Endothelial cell of umbilical vein (primary cell): ENCODE results near the gene DCPS. TPM values are rescaled to one million over a fixed set of nuclear protein-coding genes. Genes with fewer than 3 reads are reported as not detected.
"Not testable (repeated sequence)": the region's sequence is repeated elsewhere in the genome, so short reads cannot be mapped to it uniquely, and the experiment has no call there.

Source experiments
- BruUV-seq: library from RNA; stranded (reverse); fragments of 400-500 nt; replicated peaks from 2 replicates; lab custom pipeline; 2021; lab: Mats Ljungman, UMichigan
- CTCF ChIA-PET: fragments of 300-600, 350-600 bp; sonication (Branson Sonifier 250); formaldehyde crosslinking; loops from one replicate; lab custom pipeline; 2021; ENCODE audit warnings: antibody characterized with exemption, inconsistent platforms; lab: Charles Lee
- POLR2A ChIA-PET: fragments of 300-600, 350-600 bp; sonication (Branson Sonifier 250); formaldehyde crosslinking; loops from one replicate; lab custom pipeline; 2021; ENCODE audit warnings: antibody characterized with exemption, inconsistent platforms; lab: Charles Lee
- DNase-seq: peaks from one replicate; pipeline ENCODE4 v3.0.0-alpha.2; 2011; ENCODE audit warnings: low read depth, low spot score
- FAIRE-seq: peaks from 2 replicates; lab custom pipeline; 2011; peaks lifted over from hg19 to GRCh38; lab: Jason Lieb, UNC
- H2AFZ ChIP-seq: 2 replicates; pipeline ENCODE4 v1.6.0; 2012; ENCODE audit warnings: low read depth, low read length, control low read depth, inconsistent platforms
- H3K27ac ChIP-seq: 2 replicates; pipeline ENCODE4 v1.5.1; 2011; ENCODE audit warnings: low read depth, mild to moderate bottlenecking, control low read depth, low read length, moderate library complexity; ENCODE audit not compliant: insufficient read depth
- H3K27me3 ChIP-seq, 2 experiments: 2 replicates each; pipeline versions ENCODE4 v1.6.0 to v1.6.1; 2011; ENCODE audit warnings: low read length in 2 of 2, mixed read lengths in 1 of 2; ENCODE audit not compliant: control insufficient read depth in 2 of 2, insufficient read depth in 2 of 2
- H3K36me3 ChIP-seq, 2 experiments: 2 replicates in 1 of 2; 3 replicates in 1 of 2; pipeline ENCODE4 v1.5.1; 2011; ENCODE audit warnings: low read length in 2 of 2, mild to moderate bottlenecking in 1 of 2, moderate library complexity in 1 of 2; ENCODE audit not compliant: control insufficient read depth in 2 of 2, insufficient read depth in 2 of 2; ENCODE audit errors: extremely low read depth in 1 of 2
- H3K4me1 ChIP-seq: 3 replicates; pipeline ENCODE4 v1.5.1; 2011; ENCODE audit warnings: mild to moderate bottlenecking, low read length; ENCODE audit not compliant: control insufficient read depth, insufficient read depth; ENCODE audit errors: extremely low read depth
- H3K4me2 ChIP-seq: 2 replicates; pipeline ENCODE4 v1.6.1; 2011; ENCODE audit warnings: low read length, control low read depth, mixed read lengths; ENCODE audit not compliant: insufficient read depth
- H3K4me3 ChIP-seq, 3 experiments: fragments of 200-600 bp in 1 of 3; sonication (generic), shearing (Covaris generic) in 1 of 3; replicated peaks in 1 of 3; 2 replicates each; pipeline ENCODE4 v1.5.1; 2011 to 2016; ENCODE audit warnings: control low read depth in 3 of 3, low read length in 3 of 3, mild to moderate bottlenecking in 2 of 3, inconsistent platforms in 1 of 3, low read depth in 1 of 3, moderate library complexity in 1 of 3; ENCODE audit not compliant: insufficient read depth in 1 of 3
- H3K79me2 ChIP-seq: 2 replicates; pipeline ENCODE4 v1.6.0; 2012; ENCODE audit warnings: low read length, inconsistent platforms; ENCODE audit not compliant: control insufficient read depth, insufficient read depth
- H3K9ac ChIP-seq: replicated peaks from 2 replicates; pipeline ENCODE3; 2011; ENCODE audit warnings: low read length, control low read depth; ENCODE audit not compliant: insufficient read depth; ENCODE audit errors: extremely low read depth
- H3K9me1 ChIP-seq: replicated peaks from 3 replicates; pipeline ENCODE4 v1.6.0; 2011; ENCODE audit warnings: mild to moderate bottlenecking, low read length; ENCODE audit not compliant: control insufficient read depth, insufficient read depth; ENCODE audit errors: extremely low read depth
- H3K9me3 ChIP-seq: replicated peaks from 2 replicates; pipeline ENCODE4 v1.5.1; 2012; ENCODE audit warnings: low read length, inconsistent platforms; ENCODE audit not compliant: control insufficient read depth, insufficient read depth
- H4K20me1 ChIP-seq: replicated peaks from 2 replicates; pipeline ENCODE3; 2011; ENCODE audit warnings: mild to moderate bottlenecking, low read length; ENCODE audit not compliant: control insufficient read depth, insufficient read depth; ENCODE audit errors: extremely low read depth
- CTCF ChIP-seq, 2 donors: IDR thresholded peaks; 1 replicate in 1 of 2; 2 replicates in 1 of 2; pipeline ENCODE4 v1.5.1; 2011; ENCODE audit warnings: low read length in 2 of 2, mild to moderate bottlenecking in 2 of 2, moderate library complexity in 2 of 2, control low read depth in 1 of 2, inconsistent platforms in 1 of 2, low read depth in 1 of 2; ENCODE audit not compliant: insufficient read depth in 1 of 2; ENCODE audit errors: extremely low read depth in 1 of 2
- EZH2 ChIP-seq: IDR thresholded peaks from 2 replicates; pipeline ENCODE4 v1.6.1; 2012; ENCODE audit warnings: borderline replicate concordance, low read depth, mild to moderate bottlenecking, moderate library complexity, low read length, inconsistent platforms; ENCODE audit not compliant: severe bottlenecking
- GATA2 ChIP-seq: IDR thresholded peaks from 2 replicates; pipeline ENCODE4 v1.7.0; 2011; ENCODE audit warnings: low read depth, mild to moderate bottlenecking, moderate library complexity, mixed read lengths, low read length; ENCODE audit not compliant: insufficient read length, insufficient read depth
- MYC ChIP-seq: IDR thresholded peaks from one replicate; pipeline ENCODE4 v1.6.1; 2011; ENCODE audit warnings: mild to moderate bottlenecking, low read depth, low read length
- POLR2A ChIP-seq: IDR thresholded peaks from 2 replicates; pipeline ENCODE4 v1.6.1; 2012; ENCODE audit warnings: low read depth, mild to moderate bottlenecking, control low read depth, low read length
- POLR2AphosphoS5 ChIP-seq: IDR thresholded peaks from 2 replicates; pipeline ENCODE4 v1.6.1; 2012; ENCODE audit warnings: low read depth, mild to moderate bottlenecking, control low read depth, low read length, moderate library complexity; ENCODE audit not compliant: insufficient read depth
- dilution Hi-C: fragments of 300-500 bp; cut with MboI; formaldehyde crosslinking; loops from one replicate; pipeline ENCODE4 v1.15.0; 2019; ENCODE audit warnings: low sequenced_read_pairs; ENCODE audit not compliant: extremely low pct_ligation_motif_present
- intact Hi-C: fragments of 100-400 bp; cut with micrococcal nuclease; formaldehyde crosslinking; loops from one replicate; pipeline ENCODE4 v1.10.0; 2022
- polyA plus RNA-seq, 4 experiments: library from polyadenylated mRNA; depleted of rRNA in 3 of 4; stranded (reverse) in 3 of 4; unstranded in 1 of 4; fragments of >200 nt; gene quantifications; 2 replicates each; pipeline versions ENCODE4 v1.2.1 to v1.2.3, GENCODE V29; 2011 to 2012; ENCODE audit warnings: missing spikeins in 1 of 4
- total RNA-seq: library from RNA; stranded (reverse); gene quantifications from 2 replicates; pipeline ENCODE4 v1.2.3, GENCODE V29; 2021

DCPS gene
- total and polyA plus RNA-seq, 2 donors (not counting 3 experiments of a cell fraction or from before 2014, with no cell fraction given): 19.6 to 36.0 TPM

- dilution Hi-C loops: no loop called here
Measured at GRCh38 chr11:126308271-126308671, 4.4 kb downstream of the DCPS start.

GRCh38 chr11:126308771-126309170 lies 4.9 kb downstream of the DCPS start:
- H3K36me3 ChIP-seq, FAIRE-seq, H3K9me3 ChIP-seq, H4K20me1 ChIP-seq, DNase-seq, H3K27ac ChIP-seq, H3K4me3 ChIP-seq, H3K9ac ChIP-seq, POLR2A ChIA-PET, H3K9me1 ChIP-seq, H3K27me3 ChIP-seq, H3K4me1 ChIP-seq, intact Hi-C loops, H3K79me2 ChIP-seq, H2AFZ ChIP-seq, dilution Hi-C loops, H3K4me2 ChIP-seq, BruUV-seq: not testable (repeated sequence)
- CTCF ChIA-PET: interaction anchor here (2.7 to 10.7 kb wide), 3 partner anchors 122 to 174 kb away, joined by 10 to 437 read pairs (median 64); no protein-coding TSS in a partner anchor

More at GRCh38 chr11:126308271-126308671, 4.4 kb downstream of the DCPS start:
- intact Hi-C loops: no loop called here
- Histone ChIP-seq H2AFZ (no peak overlapping the region), H3K79me2 (no peaks in the 10 kb centered on the region), H3K9ac (no peak overlapping the region), H3K9me3 (no peaks in the 10 kb centered on the region), H3K4me1 (no peaks in the 10 kb centered on the region), H3K4me3 (no peak overlapping the region), H3K9me1 (no peaks in the 10 kb centered on the region), H3K27ac (no peak overlapping the region), H3K4me2 (no peak overlapping the region), H3K36me3 (no peaks in the 10 kb centered on the region), H4K20me1 (no peaks in the 10 kb centered on the region), H3K27me3 (no peaks in the 10 kb centered on the region)
- CTCF ChIA-PET: interaction anchor here (0.7 to 10.7 kb wide), 6 partner anchors 8 to 174 kb away, joined by 3 to 437 read pairs (median 8); no protein-coding TSS in a partner anchor
- no peak for DNase-seq
- POLR2A ChIA-PET: no interaction called here
- BruUV-seq: no TSS peak
- no peak for TF ChIP-seq CTCF (IDR thresholded peaks at IDR 0.05; ENCODE audit: extremely low read depth in 1 of 2, insufficient read depth in 1 of 2, low read depth in 1 of 2, low read length in 2 of 2)
- no peak for TF ChIP-seq POLR2A
- TF ChIP-seq GATA2: no peak
- no peak for TF ChIP-seq POLR2AphosphoS5
- TF ChIP-seq MYC: no peak
- no peak for TF ChIP-seq EZH2
- no peak for FAIRE-seq
